Measurements from ENCODE around the gene SNX9. TPM values are rescaled to one million over a fixed set of nuclear protein-coding genes. Genes with fewer than 3 reads are reported as not detected.

SNX9 gene
- polyA plus RNA-seq, 1 donor from 2014 or later: 7.0 TPM

- no peaks in the 10 kb centered on the region for H3K27me3 ChIP-seq (ENCODE audit: insufficient read depth, low read depth, low read length)
- no peak overlapping the region for H3K4me3 ChIP-seq (ENCODE audit: low read length)
- TF ChIP-seq EP300 (conservative IDR thresholded peaks at IDR 0.05; ENCODE audit: poor library complexity, severe bottlenecking): no peak
- H3K9me3 ChIP-seq (ENCODE audit: low read length): peaks cover 2% of the 10 kb centered on the region
- H3K27ac ChIP-seq (ENCODE audit: low read length): no peak overlapping the region
- H2AFZ ChIP-seq (ENCODE audit: low read depth, low read length): no peak overlapping the region
- no peaks in the 10 kb centered on the region for H3K79me2 ChIP-seq (replicated peaks; ENCODE audit: insufficient read depth, low read length)
- no peaks in the 10 kb centered on the region for H3K36me3 ChIP-seq (ENCODE audit: insufficient read depth, low read length)
- no peaks in the 10 kb centered on the region for H4K20me1 ChIP-seq (ENCODE audit: insufficient read depth)
- H3K9ac ChIP-seq (ENCODE audit: low read length): no peak overlapping the region
- H3K4me2 ChIP-seq (ENCODE audit: low read length): no peak overlapping the region
- H3F3A ChIP-seq (ENCODE audit: insufficient read depth, low read length, poor library complexity, severe bottlenecking): no peaks in the 10 kb centered on the region
- no peaks in the 10 kb centered on the region for H3K9me2 ChIP-seq (ENCODE audit: insufficient read depth, low read length)
Observed at GRCh38 chr6:157964100-157964499, 141.1 kb downstream of the SNX9 start.

GRCh38 chr6:157965387-157965786 is 142.3 kb downstream of the SNX9 start:
- no peaks in the 10 kb centered on the region for H3K79me2 ChIP-seq (replicated peaks; ENCODE audit: insufficient read depth, low read length)
- H3K27ac ChIP-seq (ENCODE audit: low read length): no peak overlapping the region
- no peaks in the 10 kb centered on the region for H3K9me2 ChIP-seq (ENCODE audit: insufficient read depth, low read length)

GRCh38 chr6:157966589-157966977 is 143.5 kb downstream of the SNX9 start:
- Histone ChIP-seq H2AFZ (ENCODE audit: low read depth, low read length) (no peak overlapping the region), H3K9ac (ENCODE audit: low read length) (no peak overlapping the region), H3K27me3 (ENCODE audit: insufficient read depth, low read depth, low read length) (no peaks in the 10 kb centered on the region), H3K9me3 (ENCODE audit: low read length) (no peaks in the 10 kb centered on the region), H3K79me2 (replicated peaks; ENCODE audit: insufficient read depth, low read length) (no peaks in the 10 kb centered on the region), H3K4me2 (ENCODE audit: low read length) (no peak overlapping the region), H3K27ac (ENCODE audit: low read length) (no peak overlapping the region), H3F3A (ENCODE audit: insufficient read depth, low read length, poor library complexity, severe bottlenecking) (no peaks in the 10 kb centered on the region), H4K20me1 (ENCODE audit: insufficient read depth) (no peaks in the 10 kb centered on the region), H3K9me2 (ENCODE audit: insufficient read depth, low read length) (no peaks in the 10 kb centered on the region), H3K4me3 (ENCODE audit: low read length) (no peak overlapping the region), H3K36me3 (ENCODE audit: insufficient read depth, low read length) (no peaks in the 10 kb centered on the region)
- TF ChIP-seq EZH2 (IDR thresholded peaks at IDR 0.05; ENCODE audit: borderline replicate concordance, insufficient read depth, low read length, poor library complexity, severe bottlenecking) (no peak), POLR2AphosphoS5 (IDR thresholded peaks at IDR 0.05) (no peak), MXI1 (conservative IDR thresholded peaks at IDR 0.05; ENCODE audit: poor library complexity, severe bottlenecking) (no peak), EP300 (conservative IDR thresholded peaks at IDR 0.05; ENCODE audit: poor library complexity, severe bottlenecking) (no peak), CTCF (IDR thresholded peaks at IDR 0.05; ENCODE audit: poor library complexity, severe bottlenecking) (no peak), TAF1 (IDR thresholded peaks at IDR 0.05; ENCODE audit: low read depth) (no peak), RAD21 (conservative IDR thresholded peaks at IDR 0.05) (no peak), SMC3 (conservative IDR thresholded peaks at IDR 0.05; ENCODE audit: poor library complexity) (no peak), REST (IDR thresholded peaks at IDR 0.05; ENCODE audit: borderline replicate concordance) (no peak)

More at GRCh38 chr6:157965387-157965786, 142.3 kb downstream of the SNX9 start:
- Histone ChIP-seq H3K9me3 (ENCODE audit: low read length) (no peaks in the 10 kb centered on the region), H3F3A (ENCODE audit: insufficient read depth, low read length, poor library complexity, severe bottlenecking) (no peaks in the 10 kb centered on the region), H4K20me1 (ENCODE audit: insufficient read depth) (no peaks in the 10 kb centered on the region), H3K4me2 (ENCODE audit: low read length) (no peak overlapping the region), H2AFZ (ENCODE audit: low read depth, low read length) (no peak overlapping the region), H3K36me3 (ENCODE audit: insufficient read depth, low read length) (no peaks in the 10 kb centered on the region), H3K27me3 (ENCODE audit: insufficient read depth, low read depth, low read length) (no peaks in the 10 kb centered on the region), H3K9ac (ENCODE audit: low read length) (no peak overlapping the region), H3K4me3 (ENCODE audit: low read length) (no peak overlapping the region)
- TF ChIP-seq TAF1 (IDR thresholded peaks at IDR 0.05; ENCODE audit: low read depth): no peak
- TF ChIP-seq EP300 (conservative IDR thresholded peaks at IDR 0.05; ENCODE audit: poor library complexity, severe bottlenecking): no peak
- TF ChIP-seq SMC3 (conservative IDR thresholded peaks at IDR 0.05; ENCODE audit: poor library complexity): no peak
- TF ChIP-seq CTCF (IDR thresholded peaks at IDR 0.05; ENCODE audit: poor library complexity, severe bottlenecking): no peak

All from neural cell (in vitro differentiated cells).